GM12872 (cell line): Measurements from ENCODE around the gene UNC119.

Experiments
- TF ChIP-seq, protein P1 (sequence below): IDR thresholded peaks from 3 replicates; pipeline ENCODE4 v1.5.1; 2011; ENCODE audit warnings: low read depth, mild to moderate bottlenecking, low read length, moderate library complexity; ENCODE audit not compliant: insufficient read depth

Gene UNC119

DNA sequence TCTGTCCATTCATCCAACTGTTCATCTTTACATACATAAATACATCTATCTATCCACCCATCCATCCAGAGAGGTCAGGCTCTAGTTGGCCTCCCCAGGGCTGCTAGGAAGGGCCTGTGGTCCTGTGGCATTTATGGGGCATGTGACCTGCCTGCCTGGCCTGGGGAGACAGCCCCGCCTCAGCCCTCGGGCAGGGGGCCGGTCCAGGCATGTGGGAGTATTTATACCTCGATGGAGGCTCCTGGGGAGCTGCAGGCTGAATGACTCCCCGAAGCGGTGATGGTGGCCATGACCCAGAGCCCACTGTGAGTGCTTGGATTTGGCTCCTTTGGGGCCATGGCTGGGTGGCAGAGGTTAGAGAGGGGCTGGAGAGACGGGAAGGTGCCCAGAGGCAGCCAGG, 38.9 kb downstream of the UNC119 start:
- TF ChIP-seq, protein P1, sequence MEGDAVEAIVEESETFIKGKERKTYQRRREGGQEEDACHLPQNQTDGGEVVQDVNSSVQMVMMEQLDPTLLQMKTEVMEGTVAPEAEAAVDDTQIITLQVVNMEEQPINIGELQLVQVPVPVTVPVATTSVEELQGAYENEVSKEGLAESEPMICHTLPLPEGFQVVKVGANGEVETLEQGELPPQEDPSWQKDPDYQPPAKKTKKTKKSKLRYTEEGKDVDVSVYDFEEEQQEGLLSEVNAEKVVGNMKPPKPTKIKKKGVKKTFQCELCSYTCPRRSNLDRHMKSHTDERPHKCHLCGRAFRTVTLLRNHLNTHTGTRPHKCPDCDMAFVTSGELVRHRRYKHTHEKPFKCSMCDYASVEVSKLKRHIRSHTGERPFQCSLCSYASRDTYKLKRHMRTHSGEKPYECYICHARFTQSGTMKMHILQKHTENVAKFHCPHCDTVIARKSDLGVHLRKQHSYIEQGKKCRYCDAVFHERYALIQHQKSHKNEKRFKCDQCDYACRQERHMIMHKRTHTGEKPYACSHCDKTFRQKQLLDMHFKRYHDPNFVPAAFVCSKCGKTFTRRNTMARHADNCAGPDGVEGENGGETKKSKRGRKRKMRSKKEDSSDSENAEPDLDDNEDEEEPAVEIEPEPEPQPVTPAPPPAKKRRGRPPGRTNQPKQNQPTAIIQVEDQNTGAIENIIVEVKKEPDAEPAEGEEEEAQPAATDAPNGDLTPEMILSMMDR: no peak

DNA sequence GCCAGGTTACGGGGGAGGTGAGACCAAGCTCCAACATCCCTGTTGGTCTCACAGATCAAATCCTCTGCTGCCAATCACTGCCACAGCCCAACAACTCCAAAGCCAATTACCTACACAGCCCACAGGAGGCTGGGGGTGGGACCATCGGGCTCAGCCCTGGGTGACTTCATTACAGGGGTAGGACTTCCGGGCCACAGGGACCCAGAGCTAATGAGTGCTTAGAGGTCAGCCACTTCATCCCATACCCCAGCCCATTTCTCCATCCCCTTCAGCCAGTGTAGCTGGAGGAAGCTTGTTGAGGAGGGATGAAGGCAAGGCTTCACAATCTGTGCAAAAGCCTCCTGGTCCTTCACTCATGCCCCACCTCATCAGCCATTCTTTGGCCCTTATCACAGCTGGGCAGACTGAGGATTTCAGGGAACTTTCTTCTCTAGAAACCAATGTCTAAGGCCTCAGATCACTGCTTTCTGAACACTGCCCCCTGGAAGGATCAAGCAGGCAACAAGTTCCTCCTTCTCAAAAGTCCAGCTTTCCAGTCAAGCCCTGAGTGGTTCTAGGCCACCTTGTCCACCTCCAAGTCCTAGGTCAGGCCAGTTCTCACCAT, 40.5 kb downstream of the UNC119 start:
- TF ChIP-seq, protein P1: no peak

DNA sequence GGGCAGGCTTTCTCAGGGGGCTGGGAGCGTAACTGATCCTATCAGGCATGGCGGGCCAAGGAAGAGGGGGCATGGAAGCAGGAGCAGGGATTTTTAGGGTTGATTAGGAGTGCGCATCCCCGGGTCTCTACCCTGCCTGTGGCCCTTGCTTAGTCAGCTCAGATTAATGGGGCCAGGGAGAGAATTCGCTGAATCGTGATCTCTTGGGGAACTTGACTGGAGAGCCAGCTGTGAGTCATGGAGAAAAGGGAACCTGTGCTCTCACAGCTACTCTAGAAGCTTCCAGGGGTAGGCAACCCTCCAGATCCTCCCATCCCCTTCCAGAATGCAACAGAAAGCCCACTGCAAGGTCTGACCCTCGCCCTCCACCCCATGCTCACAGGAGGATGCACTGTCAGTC, 42.6 kb downstream of the UNC119 start:
- TF ChIP-seq, protein P1: no peak

DNA sequence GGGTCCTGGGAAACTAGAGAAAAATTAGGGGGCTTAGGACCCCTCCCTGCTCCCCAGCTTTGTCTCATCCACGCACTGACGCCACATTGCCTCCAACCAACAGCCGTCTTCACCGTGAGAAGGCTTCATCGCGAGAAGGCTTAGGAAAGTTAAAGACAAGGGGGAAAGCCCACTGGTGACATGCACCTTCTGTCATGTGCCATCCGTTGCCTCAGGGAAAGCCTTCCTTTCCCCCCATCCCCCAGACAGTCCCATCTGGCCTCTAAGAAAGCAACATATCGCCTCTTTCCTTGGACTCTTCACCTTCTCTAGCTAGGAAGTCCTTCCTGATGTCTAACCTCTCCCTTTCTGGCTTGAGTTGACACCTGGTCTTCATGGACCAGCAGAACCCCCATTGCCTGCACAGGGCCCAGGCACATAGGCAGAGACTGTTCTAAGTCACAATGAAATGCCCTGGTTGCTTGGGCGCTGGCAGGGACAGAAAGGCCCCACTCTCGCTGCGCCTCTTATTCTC, 44.2 kb downstream of the UNC119 start:
- TF ChIP-seq, protein P1: no peak

DNA sequence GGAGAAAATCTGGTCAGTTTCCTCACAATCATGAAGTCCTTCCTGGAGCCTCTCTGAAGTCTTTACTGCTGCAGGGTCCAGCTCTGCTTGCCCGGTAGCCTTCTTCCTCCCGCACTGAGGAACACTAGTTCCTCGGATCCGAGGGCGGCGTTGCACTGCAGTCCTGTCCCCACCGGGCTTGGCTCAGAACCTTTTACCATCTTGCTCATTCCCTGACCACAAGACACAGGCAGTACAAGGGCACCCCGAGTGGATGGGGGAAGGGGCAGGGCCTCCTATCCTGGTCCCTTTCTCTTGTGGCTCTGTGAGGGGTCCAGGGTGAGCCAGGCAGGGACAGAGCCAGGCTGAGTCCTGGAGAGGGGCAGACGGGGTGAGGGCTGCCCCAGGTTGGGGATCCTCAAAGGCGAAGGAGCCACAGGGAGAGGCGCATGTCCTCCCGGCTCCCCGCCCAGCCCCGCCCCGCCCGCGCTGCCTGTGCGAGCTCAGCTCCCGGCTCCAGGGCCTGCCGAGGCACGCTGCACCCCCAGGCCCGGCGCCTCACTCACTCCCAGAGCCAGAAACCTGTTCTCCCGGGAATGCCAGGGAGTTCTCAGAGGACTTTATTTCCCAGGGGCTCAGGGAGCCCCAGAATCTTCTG, 44.7 kb downstream of the UNC119 start:
- TF ChIP-seq, protein P1: no peak

DNA sequence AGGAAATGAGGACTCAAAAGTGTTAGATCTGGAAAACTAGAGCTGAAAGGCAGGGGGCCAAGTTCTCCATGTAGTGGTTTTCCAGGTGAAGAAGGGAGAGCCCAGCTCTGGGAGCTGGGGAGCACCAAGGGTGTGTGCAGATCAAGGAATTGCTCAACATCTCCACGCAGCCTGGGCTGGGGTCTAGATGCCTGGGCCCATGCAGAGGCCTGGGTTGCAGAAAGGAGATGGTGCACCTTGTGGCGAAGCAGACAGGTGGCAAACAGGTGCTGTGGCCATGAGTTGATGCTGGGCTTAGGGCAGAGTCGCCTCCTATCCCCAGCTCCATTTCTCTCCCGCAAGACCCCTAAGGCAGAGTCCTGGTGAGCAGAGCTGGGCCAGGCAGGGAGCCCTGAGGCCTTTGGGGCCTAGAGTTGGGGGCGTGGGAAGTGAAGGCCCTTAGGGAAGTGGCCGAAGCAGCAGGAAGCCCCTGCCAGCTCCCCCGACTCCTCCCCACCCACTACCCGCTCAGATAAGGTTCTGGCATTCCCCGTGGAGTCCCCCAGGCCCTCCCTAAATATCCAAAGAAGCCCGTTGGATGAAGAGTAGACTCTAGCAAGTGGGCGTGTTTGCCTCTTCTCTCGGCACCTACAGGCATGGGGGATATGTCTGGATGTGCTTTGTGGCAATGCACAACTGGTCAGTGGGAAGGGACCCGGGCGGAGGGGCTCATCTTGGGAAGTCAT, 45.5 kb downstream of the UNC119 start:
- TF ChIP-seq, protein P1: no peak

DNA sequence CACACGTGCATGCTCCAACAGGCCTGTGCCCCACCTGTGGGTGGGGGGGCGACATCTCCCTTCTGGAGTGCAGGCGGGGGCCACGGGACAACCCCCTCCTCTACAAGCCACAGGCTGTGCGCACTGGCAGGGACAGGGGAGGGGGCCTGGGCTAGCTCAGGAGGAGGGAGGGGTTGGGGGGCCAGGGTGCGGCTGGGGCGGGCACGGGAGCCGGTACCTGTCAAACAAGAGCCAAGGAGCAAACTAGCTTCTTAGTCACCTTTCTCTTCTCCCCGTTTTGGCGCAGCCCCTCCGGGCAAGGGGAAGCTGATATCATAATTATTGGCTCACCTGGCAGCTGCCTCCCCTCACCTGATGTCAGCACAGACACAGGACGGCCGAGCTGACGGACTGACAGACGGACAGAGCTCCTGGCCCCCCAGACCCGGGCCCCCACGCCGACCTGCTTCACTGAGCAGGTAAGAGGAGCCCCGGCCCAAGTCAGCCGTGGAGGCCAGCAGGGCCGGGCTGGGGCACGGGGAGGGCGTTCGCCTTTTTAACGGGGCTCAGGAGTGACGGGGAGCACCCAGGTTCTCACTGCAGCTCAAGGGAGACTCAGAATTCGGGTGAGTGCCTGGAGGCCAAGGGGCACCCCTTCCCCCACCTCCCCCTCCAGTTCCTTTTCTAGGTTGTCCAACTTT, 46.3 kb downstream of the UNC119 start, which contains the start of gene FOXN1:
TSS of gene FOXN1 (plus strand) at position 363 of the 680 bp plus-strand sequence. CDS start 17,622 bp downstream, outside the sequence.
- TF ChIP-seq, protein P1: no peak
